Hematopoietic multipotent progenitor cell treated with erythropoietin and hydrocortisone succinate and interleukin-3 and kit ligand, for 15 days (in vitro differentiated cells): ENCODE data around the gene MVB12B.

ENCODE experiments used
- DNase-seq: peaks from one replicate; pipeline ENCODE4 v3.0.0-alpha.2; 2015; ENCODE audit warnings: low spot score

The MVB12B gene

GRCh38 chr9:126408004-126408403, 81.4 kb downstream of the MVB12B start:
- DNase-seq = no peak

- DNase-seq = no peak
Measured at GRCh38 chr9:126410229-126410628, 83.6 kb downstream of the MVB12B start.

- DNase-seq = no peak
Measured at GRCh38 chr9:126411225-126411947, 84.8 kb downstream of the MVB12B start.

DNA sequence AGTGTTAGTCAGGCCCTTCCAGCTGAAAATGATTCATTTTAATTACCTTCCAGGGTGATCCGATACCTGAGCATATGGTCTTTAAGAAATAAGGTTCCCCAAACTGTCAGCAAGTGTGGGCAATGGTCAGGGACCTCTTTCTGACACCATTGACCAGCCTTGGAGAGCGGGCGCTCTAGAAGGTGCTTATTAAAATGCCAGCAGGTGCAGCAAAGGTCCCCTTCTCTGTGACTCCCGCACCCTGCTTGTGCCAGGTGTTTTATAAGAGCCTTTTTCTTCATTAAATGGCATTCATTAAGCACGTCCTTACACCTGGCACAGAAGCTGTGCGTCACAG, 85.3 kb downstream of the MVB12B start:
- DNase-seq = no peak

DNA sequence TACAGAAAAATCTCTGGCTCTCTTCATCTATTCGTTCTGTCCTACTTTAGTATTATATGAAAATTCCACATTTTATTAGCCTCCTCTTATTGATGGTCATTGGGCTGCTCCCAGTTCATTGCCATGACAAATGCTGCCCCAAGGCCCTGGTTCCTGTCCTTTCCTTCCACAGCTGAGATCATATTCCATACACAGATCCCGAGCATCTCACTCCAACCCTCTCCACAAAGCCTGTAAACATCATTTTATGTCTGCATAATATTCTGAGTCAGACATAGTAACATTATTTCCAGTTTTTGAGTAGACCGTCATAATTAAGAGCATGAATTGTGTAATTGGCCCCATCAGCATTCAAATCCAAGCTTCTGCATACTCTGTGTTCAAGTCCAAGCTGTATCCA, 86.3 kb downstream of the MVB12B start:
- no peak for DNase-seq

- no peak for DNase-seq
Measured at GRCh38 chr9:126413391-126414068, 86.9 kb downstream of the MVB12B start.

DNA sequence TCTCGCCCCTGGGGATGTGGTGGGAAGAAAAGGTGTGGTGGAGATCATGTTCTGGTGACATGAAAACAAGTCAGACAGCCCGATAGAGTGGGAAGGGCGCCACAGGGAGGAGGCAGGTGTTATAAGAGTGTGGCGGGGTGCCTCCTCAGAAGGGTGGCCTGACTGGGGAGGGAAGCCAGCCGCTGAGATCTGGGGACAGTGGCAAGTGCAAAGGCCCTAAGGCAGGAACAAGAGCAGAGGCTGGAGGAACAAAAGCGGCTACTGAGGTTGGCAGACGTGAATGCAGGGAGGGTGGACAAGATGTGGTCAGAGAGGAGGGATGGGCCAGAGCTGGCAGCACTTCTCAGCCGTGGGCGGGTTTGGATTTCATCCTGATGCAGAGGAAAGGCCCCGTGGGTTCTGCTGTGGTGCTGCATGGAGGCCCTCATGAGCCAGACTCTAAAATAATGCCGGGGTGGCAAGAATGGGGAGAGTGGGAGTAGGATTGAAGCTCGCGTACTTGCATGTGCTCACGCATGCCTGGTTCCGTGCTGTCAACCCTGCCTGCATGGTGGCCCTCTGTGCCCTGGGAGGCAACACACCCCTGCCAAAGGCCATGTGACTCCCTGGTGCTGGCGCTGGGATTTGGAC, 89.2 kb downstream of the MVB12B start:
- no peak for DNase-seq

- no peak for DNase-seq
Measured at GRCh38 chr9:126417043-126417442, 90.4 kb downstream of the MVB12B start.

GRCh38 chr9:126417684-126418083, 91.1 kb downstream of the MVB12B start:
- DNase-seq = no peak

GRCh38 chr9:126418608-126419007, 92.0 kb downstream of the MVB12B start:
- DNase-seq = no peak

DNA sequence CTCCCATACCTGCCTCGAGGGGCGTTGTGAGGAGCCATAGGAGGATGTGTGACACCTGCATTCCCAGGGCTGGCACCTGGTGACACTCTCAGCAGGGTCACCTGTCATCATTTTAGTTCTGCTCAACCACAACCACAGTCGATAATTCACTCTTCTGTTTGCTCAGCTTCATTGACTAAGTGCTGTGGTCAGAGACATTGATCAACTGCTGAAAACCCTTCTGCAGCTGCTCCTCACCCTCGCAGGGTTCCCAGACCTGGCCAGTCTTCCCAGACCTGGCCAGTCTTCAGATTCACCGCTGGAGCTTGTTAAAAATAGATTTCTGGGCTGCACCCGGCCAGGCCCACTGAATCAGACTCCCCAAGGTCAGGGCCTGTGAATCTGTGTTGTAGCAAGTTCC, 92.8 kb downstream of the MVB12B start:
- no peak for DNase-seq

GRCh38 chr9:126420135-126420534, 93.5 kb downstream of the MVB12B start:
- DNase-seq = no peak

DNA sequence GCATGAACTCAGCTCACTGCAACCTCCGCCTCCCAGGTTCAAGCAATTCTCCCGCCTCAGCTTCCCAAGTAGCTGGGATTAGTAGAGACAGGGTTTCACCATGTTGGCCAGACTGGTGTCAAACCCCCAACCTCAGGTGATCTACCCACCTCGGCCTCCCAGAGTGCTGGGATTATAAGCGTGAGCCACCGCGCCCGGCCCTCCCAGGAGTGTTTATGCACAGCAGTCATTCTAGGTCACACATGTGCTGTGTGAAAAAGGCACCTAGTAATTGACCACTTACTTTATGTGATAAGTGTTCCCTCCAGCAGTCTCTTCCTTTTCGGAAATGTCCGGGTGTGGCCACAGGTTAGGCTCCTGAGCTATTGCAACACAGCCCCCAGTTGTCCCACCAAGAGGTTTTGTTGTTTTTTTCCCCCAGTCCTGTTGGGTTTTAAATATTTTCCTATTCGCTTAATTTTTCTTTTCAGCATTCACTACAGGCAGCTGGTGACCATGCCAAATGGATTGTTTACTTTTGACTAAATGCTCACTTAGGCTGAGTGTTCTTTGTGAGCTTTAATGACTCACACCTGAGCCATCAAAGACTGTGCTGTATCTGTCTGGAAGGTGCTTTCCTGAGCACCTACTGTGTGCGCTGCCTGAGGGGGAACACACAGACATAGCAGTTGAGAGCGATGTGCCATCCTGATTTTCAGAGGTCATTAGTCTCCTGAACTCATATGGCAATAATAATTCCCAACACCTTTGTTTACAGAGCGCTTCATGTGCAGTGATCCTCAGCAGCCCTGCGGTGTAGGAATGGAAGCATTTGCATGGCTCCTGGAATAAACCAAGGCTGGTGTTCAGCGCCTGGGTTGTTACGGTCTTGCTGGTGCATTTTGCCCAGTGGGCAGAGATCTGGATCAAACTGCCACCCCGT, 94.3 kb downstream of the MVB12B start:
- DNase-seq = no peak

GRCh38 chr9:126421567-126422428, 95.2 kb downstream of the MVB12B start:
- no peak for DNase-seq

GRCh38 chr9:126423142-126423915, 96.7 kb downstream of the MVB12B start:
- DNase-seq = no peak

DNA sequence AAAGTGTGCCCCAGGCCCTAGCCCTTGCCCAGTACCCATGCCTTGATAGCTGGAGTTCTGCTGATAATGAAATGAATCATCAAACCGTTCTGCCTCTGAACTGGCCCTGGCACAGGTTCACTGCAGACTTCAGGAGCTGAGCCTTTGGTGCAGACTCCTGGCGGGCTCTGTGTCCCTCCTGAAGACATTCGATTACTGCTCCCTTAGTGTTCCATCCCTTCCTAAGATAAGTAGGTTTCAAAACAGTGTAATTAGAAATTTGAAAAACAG, 97.2 kb downstream of the MVB12B start:
- DNase-seq = no peak

GRCh38 chr9:126424511-126424910, 97.9 kb downstream of the MVB12B start:
- no peak for DNase-seq

DNA sequence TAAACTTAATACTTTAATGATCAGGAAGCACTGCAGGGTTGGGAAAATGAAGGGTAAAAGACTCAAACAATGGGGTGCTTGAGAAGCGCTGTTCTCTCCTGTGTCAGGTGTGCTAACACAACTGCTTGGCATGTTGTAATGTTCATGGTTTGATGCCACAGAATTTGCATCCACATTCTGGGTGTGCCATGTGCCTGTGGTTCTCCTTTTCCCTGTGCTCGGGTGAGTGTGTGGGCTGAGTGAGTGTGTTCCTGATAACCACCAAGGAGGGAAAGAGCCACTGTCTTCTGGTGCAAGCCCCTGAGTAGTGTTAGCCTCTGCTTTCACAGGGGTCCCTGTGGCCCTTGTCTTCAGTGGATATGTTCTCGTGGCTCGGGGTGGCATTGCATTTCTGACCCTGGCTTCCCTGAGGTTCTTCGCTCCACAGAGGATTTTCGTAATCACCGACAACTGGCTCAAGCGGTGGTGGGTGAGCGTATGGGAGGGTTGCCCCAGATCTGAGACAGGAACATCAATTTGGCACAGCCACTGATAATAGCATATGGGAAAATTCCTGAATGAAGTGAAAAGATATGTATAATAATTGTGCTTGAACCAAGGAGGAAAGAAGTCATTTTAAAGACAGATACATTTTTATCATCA, 102.0 kb downstream of the MVB12B start:
- no peak for DNase-seq

- no peak for DNase-seq
Measured at GRCh38 chr9:126429190-126429589, 102.6 kb downstream of the MVB12B start.

GRCh38 chr9:126430124-126430523, 103.5 kb downstream of the MVB12B start:
- DNase-seq = no peak
